HG03469 (cell line): ENCODE data around the gene ATP9B.
"Not testable (repeated sequence)": the region's sequence is repeated elsewhere in the genome, so short reads cannot be mapped to it uniquely, and the experiment has no call there.

Source experiments
- ATAC-seq: cut with Tn5 transposase; IDR thresholded peaks from one replicate; pipeline ENCODE4 v1.9.1; 2021; ENCODE audit warnings: mild to moderate bottlenecking, moderate library complexity, moderate number of reproducible peaks; ENCODE audit not compliant: unreplicated experiment

Gene ATP9B

DNA sequence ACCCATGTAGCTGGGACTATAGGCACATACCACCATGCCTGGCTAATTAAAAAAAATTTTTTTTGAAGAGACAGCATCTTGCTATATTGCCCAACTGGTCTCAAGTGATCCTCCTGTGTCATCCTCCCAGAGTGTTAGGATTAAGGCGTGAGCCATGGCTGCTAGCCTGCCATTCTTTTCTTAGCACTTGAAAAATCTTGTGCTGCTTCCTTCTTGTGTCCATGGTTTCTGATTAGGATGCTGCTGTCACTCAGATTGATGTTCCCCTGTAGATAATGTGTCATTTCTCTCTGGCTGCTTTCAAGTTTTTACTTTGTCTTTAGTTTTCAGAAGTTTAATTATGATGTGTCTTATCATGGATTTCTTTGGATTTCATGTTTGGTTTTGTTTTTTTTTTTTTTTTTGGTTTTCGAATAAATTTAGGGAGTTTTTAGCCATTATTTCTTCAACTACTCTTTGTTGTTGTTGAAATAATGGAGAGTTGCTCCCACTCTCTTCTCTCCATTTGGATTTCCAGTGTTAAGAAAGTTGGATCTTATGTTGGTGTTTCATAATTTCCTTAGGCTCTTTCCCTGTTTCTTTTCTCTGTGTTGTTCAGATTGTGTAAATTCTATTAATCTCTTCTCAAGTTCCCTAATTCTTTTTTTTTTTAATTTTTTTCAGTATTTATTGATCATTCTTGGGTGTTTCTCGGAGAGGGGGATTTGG is 2.5 kb downstream of the ATP9B start:
- ATAC-seq = no peak

GRCh38 chr18:79072655-79073054 is 3.5 kb downstream of the ATP9B start:
- ATAC-seq = not testable (repeated sequence)

- ATAC-seq = no peak
Measured at GRCh38 chr18:79077181-79077580, 8.0 kb downstream of the ATP9B start.

- not testable (repeated sequence) for ATAC-seq
Measured at GRCh38 chr18:79078791-79079190, 9.6 kb downstream of the ATP9B start.

DNA sequence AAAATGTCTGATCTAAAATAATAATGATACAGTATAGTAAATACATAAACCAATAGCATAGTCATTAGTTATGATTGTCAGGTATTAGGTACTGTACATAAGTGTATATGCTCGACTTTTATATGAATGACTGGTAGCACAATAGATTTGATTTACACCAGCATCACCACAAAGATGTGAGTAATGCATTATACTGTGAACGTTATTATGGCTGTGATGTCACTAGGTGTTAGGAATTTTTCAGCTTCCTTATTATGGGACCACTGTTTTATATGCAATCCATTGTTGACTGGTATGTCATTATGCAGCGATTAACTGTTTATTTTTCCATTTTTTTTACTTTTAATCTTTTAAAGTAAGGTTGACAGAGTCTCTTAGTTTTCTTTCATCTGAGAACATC is 23.7 kb downstream of the ATP9B start:
- ATAC-seq = no peak

DNA sequence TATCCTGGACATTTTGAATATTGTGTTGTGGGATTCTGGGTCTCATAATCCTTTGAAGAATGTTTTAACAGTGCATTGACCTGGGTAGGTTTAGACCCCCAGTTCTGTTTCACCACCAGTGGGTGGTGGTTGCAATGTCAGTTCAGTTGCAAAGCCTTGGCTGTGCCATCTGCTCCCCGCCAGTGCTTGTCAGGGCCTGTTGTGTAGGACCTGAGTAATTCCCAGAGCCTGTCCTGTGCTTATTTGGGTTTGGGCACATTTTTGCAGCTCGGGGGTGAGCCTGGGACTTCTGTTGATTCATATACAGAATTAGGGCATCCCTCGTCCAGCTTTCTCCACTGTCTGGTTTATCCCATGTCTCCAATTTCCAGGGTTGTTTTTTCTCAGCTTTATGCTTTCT is 24.8 kb downstream of the ATP9B start:
- no peak for ATAC-seq

GRCh38 chr18:79095216-79095615 is 26.0 kb downstream of the ATP9B start:
- ATAC-seq = no peak

DNA sequence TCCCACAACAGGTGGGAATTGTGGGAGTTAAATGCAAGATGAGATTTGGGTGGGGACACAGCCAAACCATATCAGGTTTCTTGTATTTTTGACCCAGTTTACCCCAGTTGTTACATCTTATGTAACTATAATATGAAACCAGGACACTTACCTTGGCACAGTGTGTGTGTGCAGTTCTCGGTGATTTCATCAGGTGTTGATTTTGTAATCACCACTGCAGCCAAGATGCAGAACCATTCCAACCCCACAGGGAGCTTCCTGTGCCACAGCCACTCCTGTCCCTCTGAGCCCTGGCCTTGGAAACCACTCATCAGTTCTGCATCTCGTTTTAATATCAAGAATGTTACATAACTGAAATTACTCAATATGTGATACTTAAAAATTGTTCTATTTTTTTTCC is 31.8 kb downstream of the ATP9B start:
- ATAC-seq = no peak

DNA sequence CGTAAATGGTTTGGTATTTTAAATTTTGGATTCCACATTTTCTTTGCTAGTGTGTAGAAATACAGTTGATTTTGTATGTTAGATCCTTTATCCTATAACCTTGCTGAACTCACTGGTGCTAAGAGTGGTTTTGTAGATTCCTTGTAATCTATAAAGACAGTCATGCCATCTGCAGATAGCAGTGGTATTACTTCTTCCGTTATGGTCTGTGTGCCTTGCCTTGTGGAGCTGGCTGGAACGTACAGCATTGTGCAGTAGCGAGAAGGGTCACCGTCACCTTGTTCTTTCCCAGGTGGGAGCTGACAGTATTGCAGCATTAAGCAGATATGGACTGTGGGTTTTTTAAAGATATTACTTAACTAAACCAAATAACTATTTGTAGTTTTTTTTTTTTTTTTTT is 33.7 kb downstream of the ATP9B start:
- no peak for ATAC-seq

GRCh38 chr18:79104137-79104536 is 34.9 kb downstream of the ATP9B start:
- no peak for ATAC-seq

DNA sequence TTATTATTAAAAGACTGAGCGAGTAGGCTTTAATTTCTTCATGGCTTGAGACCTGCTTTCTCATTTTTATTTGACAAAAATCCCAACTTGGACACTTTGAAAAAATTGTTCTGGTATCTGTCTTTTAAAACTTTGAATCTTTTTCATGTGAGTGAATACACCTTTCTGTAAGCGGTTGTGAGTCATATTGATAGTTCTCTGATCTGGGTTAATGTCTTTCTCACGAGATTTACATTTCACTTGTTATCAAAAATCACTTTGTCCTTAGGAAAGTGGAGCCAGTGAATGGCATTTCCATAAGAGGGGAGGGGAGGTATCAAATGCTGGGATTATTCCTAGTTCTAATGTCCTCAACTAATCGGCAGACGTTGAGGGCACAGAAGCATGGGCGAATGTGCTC is 36.3 kb downstream of the ATP9B start:
- ATAC-seq = no peak

DNA sequence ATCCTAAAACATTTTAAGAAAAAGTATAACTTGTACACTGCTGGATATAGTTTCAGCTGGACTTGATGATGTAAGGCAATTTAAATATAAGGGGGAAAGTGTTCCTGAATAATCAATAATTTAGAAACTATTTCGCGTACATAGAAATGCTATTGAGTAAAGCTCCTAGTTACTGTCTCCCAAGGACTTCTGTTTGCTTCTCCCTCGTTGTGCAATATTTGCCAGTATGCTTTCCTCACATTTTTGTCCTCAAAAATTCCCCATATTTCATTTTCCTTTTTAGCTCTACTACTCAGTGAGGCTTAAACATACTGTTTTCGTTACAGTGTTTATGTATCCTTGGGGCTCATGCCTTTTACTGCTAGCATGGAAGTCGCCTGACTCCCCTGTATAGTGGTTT is 36.9 kb downstream of the ATP9B start:
- no peak for ATAC-seq

DNA sequence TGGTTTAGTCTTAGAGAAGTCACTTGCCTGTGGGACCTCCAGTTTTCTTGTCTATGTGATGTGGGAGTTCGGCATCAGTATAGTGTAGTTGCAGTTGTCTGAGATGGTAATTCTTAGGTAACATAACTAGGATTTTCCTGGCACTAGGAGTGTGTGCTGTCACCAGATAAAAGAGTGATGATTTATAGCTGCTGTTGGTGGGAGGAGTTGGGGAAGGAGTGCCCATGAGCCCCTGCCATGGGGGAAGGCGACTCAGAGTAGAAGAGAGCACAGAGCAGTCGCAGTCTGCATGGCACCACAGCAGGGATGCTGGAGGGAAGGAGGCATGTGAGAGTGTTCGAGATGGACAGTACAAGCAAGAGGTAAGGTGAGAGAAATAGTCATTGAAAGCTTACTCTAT is 38.7 kb downstream of the ATP9B start:
- no peak for ATAC-seq

DNA sequence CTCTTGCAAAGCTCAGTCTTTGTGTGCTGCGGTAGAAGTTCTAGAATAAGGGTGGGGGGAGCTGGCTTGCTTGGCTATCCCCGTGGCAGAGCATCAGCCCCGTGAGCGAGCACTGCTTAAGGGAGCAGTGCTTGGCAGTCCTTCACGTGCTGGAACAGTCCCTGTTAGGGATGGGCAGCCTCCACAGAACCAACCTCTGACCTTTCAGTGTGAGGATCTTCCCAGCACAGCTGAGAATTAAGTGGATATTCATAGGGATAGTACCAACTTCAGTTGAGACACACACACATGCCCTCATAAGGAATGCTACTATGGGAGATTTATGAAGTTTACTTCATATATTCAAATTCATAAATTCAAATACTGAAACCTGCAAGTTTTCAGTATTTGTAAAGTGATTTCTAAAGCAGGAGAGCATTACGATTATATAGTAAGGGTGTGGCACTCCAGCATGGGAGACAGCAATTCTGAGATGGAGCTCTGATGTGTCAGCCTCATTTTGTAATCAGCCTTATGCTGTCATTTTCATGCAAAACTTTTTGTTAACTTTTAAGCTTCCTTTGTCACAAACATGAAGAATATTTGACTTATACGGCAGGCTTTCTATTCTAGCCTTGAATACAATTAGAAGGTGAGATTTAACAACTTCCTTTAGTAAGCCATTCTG is 39.5 kb downstream of the ATP9B start:
- no peak for ATAC-seq

DNA sequence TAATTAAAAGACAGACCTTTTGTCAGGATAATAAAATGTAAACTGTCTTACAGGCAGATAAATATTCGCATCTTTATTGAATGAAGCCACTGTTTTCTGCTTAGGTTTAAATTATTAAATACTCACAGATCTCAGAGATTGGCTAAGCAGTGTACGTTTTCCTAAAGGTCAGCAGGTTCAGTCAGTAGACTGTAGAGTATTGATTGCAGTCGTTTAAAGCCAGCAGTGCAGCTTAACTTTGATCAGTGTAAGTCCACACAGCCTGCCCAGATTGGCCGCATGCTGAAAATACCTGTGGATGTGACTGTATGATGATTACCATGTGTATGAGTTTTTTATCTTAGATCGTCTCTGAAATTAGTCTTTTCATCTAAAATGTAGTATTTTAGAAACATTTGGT is 42.3 kb downstream of the ATP9B start:
- no peak for ATAC-seq

DNA sequence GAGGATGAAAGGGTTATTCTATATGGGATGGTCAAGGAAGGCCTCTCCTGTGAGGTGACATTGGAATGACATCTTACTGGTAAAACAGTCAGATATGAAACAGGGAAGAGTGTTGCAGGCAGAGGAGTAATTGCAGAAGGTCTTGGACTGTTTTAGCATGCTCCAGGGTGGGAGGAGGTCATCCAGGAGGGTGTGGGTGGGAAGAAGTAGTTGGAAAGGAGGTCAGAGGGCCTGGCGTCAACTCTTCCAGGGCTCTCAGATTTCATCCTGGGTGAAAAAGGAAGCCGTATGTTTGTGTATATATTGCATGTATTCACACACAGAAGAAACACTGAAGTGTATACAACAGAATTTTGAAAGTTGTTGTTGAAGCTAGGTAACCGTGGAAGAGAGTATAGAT is 48.2 kb downstream of the ATP9B start:
- no peak for ATAC-seq

GRCh38 chr18:79117788-79118187 is 48.6 kb downstream of the ATP9B start:
- no peak for ATAC-seq

GRCh38 chr18:79118797-79119196 is 49.6 kb downstream of the ATP9B start:
- ATAC-seq = no peak

DNA sequence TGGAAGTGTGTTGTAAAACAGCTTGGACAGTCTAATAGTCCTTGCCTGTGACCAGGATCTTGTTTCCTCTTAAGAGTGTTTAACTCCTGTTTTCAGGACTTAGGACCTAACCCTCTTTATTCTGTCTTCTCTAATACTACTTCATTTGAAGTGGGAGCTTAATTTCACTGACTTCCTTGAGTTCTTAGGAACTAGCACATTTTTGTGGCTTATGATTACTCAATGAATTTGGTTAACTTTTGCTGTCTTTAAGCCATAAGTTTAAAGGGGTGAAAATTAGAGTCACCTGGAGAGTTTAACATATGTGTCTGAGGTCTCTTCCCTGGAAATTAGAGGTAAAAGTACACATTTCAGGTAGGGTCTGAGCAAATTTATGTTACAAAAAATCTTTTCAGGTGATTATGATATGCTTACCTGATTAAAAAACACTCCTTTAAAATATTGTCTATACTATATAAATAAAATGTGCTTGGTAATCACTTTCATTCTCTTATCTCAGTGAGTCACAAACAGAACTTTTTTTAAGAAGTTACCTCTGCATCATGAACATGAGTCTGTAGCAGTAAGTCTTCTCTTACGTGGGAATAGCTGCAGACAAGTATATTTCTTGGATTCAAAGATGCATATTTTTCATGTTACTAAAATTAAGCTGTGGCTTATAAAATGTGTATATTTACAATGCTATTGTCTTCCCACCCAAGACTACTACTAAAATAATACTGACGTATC is 52.7 kb downstream of the ATP9B start:
- no peak for ATAC-seq

DNA sequence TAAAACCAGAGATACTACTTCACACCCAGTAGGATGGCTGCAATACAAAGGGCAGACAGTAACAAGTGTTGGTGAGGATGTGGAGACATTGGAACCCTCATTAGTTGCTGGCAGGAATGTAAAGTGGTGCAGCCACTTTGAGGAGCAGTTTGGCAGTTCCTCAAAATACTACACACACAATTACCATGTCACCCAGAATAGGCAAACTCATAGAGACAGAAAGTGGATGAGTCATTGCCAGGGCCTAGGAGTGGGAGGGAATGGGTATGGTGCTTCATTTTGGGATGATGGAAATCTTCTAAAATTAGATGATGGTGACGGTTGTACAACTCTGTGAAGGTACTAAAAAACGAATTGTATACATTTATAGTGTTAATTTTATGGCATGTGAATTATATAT is 54.8 kb downstream of the ATP9B start:
- ATAC-seq = no peak

- ATAC-seq = no peak
Measured at GRCh38 chr18:79129120-79129519, 59.9 kb downstream of the ATP9B start.

GRCh38 chr18:79133724-79134123 is 64.5 kb downstream of the ATP9B start:
- no peak for ATAC-seq
